NCI-H526 (cell line): ENCODE results near the gene ACOXL.

Experiments used
- DNase-seq, 2 experiments: peaks; one replicate each; lab custom pipeline; 2025; lab: John Stamatoyannopoulos, UW

ACOXL gene

GRCh38 chr2:111140815-111141214 lies 408.4 kb downstream of the ACOXL start:
- no peak for DNase-seq

- no peak for DNase-seq
Observed at GRCh38 chr2:111142101-111142500, 409.7 kb downstream of the ACOXL start.

GRCh38 chr2:111143107-111143842 lies 410.9 kb downstream of the ACOXL start:
- no peak for DNase-seq

GRCh38 chr2:111143843-111144198 lies 411.4 kb downstream of the ACOXL start:
- no peak for DNase-seq

- no peak for DNase-seq
Observed at GRCh38 chr2:111145103-111145760, 412.9 kb downstream of the ACOXL start.

- DNase-seq = no peak
Observed at GRCh38 chr2:111145951-111146350, 413.6 kb downstream of the ACOXL start.

- DNase-seq = no peak
Observed at GRCh38 chr2:111148225-111148873, 416.0 kb downstream of the ACOXL start.

GRCh38 chr2:111148925-111149324 lies 416.6 kb downstream of the ACOXL start:
- no peak for DNase-seq

GRCh38 chr2:111149882-111150455 lies 417.6 kb downstream of the ACOXL start:
- DNase-seq = no peak

- no peak for DNase-seq
Observed at GRCh38 chr2:111154758-111155157, 422.4 kb downstream of the ACOXL start.

GRCh38 chr2:111155610-111156009 lies 423.2 kb downstream of the ACOXL start:
- DNase-seq = peak; percentile 14 to 37

- no peak for DNase-seq
Observed at GRCh38 chr2:111156529-111156928, 424.2 kb downstream of the ACOXL start.

GRCh38 chr2:111157071-111157661 lies 424.8 kb downstream of the ACOXL start:
- peak; percentile 30 to 71 for DNase-seq

GRCh38 chr2:111157798-111158197 lies 425.4 kb downstream of the ACOXL start:
- DNase-seq = peak; percentile 17 to 62

- no peak for DNase-seq
Observed at GRCh38 chr2:111159641-111160040, 427.3 kb downstream of the ACOXL start.

- no peak for DNase-seq
Observed at GRCh38 chr2:111160758-111161157, 428.4 kb downstream of the ACOXL start.

- no peak for DNase-seq
Observed at GRCh38 chr2:111161971-111162370, 429.6 kb downstream of the ACOXL start.

GRCh38 chr2:111162718-111163331 lies 430.5 kb downstream of the ACOXL start:
- no peak for DNase-seq

- DNase-seq = no peak
Observed at GRCh38 chr2:111164078-111164477, 431.7 kb downstream of the ACOXL start.

GRCh38 chr2:111165084-111165483 lies 432.7 kb downstream of the ACOXL start:
- no peak for DNase-seq

GRCh38 chr2:111166115-111166514 lies 433.7 kb downstream of the ACOXL start:
- no peak for DNase-seq
